OCI-LY1 (cell line): ENCODE results near the gene COL7A1.

Source experiments
- EZH2 ChIP-seq: fragments of 200-600 bp; sonication (generic), shearing (Covaris generic); IDR thresholded peaks from 2 replicates; pipeline ENCODE4 v1.8.0; 2017; ENCODE audit warnings: borderline replicate concordance, mixed run types, mild to moderate bottlenecking, antibody characterized with exemption, low read length, moderate library complexity, mixed read lengths
- TF ChIP-seq, protein P1 (sequence below): fragments of 200-600 bp; sonication (generic), shearing (Covaris generic); IDR thresholded peaks from 2 replicates; pipeline ENCODE4 v1.5.1; 2017; ENCODE audit warnings: mild to moderate bottlenecking, antibody characterized with exemption, low read length, moderate library complexity, mixed read lengths

DNA sequence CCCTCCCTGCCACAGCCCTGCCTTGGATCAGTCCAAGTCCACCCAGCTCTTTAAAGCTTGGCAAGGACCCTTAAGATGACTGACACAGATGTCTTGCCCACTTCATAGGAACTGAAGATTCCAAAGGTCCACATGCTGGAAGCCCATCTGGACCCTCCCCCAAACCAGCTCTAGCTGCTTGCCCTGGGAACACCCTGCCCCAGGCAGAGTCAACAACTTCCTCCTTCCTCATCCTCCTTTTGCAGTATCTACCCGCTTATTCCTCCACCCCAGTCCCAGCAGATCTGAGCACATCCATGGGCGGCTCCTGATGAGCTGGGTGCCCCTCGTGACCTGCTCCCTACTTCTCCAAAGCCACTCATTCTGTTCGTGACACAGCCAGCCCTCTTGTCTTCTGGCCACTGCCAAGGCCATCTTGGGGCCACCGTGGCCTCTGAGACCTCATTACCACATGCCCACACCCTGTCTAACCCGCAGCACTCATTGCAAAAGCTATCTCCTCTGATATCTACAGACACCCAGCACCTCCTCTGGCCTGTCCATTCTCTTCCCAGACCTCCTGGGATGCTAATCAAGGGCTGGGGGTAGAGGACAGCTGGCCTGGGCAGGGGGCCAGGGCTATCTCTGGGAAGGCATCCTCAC lies 36.5 kb downstream of the COL7A1 start:
- TF ChIP-seq, protein P1, sequence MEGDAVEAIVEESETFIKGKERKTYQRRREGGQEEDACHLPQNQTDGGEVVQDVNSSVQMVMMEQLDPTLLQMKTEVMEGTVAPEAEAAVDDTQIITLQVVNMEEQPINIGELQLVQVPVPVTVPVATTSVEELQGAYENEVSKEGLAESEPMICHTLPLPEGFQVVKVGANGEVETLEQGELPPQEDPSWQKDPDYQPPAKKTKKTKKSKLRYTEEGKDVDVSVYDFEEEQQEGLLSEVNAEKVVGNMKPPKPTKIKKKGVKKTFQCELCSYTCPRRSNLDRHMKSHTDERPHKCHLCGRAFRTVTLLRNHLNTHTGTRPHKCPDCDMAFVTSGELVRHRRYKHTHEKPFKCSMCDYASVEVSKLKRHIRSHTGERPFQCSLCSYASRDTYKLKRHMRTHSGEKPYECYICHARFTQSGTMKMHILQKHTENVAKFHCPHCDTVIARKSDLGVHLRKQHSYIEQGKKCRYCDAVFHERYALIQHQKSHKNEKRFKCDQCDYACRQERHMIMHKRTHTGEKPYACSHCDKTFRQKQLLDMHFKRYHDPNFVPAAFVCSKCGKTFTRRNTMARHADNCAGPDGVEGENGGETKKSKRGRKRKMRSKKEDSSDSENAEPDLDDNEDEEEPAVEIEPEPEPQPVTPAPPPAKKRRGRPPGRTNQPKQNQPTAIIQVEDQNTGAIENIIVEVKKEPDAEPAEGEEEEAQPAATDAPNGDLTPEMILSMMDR = peak; percentile 3; the same call in 1 of the 2 replicates
- no peak for TF ChIP-seq EZH2
